ENCODE measurements around the gene TMPRSS11A.

GRCh38 chr4:67915400-67915966 lies 47.8 kb downstream of the TMPRSS11A start:
- TF ChIP-seq, protein P1, sequence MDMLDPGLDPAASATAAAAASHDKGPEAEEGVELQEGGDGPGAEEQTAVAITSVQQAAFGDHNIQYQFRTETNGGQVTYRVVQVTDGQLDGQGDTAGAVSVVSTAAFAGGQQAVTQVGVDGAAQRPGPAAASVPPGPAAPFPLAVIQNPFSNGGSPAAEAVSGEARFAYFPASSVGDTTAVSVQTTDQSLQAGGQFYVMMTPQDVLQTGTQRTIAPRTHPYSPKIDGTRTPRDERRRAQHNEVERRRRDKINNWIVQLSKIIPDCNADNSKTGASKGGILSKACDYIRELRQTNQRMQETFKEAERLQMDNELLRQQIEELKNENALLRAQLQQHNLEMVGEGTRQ (CRISPR knock-in tag; IDR thresholded peaks at IDR 0.05), result no peak
- TF ChIP-seq, protein P2, sequence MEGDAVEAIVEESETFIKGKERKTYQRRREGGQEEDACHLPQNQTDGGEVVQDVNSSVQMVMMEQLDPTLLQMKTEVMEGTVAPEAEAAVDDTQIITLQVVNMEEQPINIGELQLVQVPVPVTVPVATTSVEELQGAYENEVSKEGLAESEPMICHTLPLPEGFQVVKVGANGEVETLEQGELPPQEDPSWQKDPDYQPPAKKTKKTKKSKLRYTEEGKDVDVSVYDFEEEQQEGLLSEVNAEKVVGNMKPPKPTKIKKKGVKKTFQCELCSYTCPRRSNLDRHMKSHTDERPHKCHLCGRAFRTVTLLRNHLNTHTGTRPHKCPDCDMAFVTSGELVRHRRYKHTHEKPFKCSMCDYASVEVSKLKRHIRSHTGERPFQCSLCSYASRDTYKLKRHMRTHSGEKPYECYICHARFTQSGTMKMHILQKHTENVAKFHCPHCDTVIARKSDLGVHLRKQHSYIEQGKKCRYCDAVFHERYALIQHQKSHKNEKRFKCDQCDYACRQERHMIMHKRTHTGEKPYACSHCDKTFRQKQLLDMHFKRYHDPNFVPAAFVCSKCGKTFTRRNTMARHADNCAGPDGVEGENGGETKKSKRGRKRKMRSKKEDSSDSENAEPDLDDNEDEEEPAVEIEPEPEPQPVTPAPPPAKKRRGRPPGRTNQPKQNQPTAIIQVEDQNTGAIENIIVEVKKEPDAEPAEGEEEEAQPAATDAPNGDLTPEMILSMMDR (IDR thresholded peaks at IDR 0.05), result no peak
- TF ChIP-seq, protein P3, sequence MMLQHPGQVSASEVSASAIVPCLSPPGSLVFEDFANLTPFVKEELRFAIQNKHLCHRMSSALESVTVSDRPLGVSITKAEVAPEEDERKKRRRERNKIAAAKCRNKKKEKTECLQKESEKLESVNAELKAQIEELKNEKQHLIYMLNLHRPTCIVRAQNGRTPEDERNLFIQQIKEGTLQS (CRISPR knock-in tag; conservative IDR thresholded peaks at IDR 0.05), result no peak
- TF ChIP-seq PRRX2 (CRISPR knock-in tag; IDR thresholded peaks at IDR 0.05), result no peak
- TF ChIP-seq ZBTB43 (CRISPR knock-in tag; IDR thresholded peaks at IDR 0.05), result no peak

All from WTC11 (cell line).